ENCODE data around the gene MXRA7.

Gene MXRA7

GRCh38 chr17:76674600-76674999 is 36.2 kb downstream of the MXRA7 start:
- no peak for DNase-seq

- no peak for DNase-seq
These were observed 37.0 kb downstream of the MXRA7 start for GRCh38 chr17:76673729-76674128.

- DNase-seq, result no peak
These were observed 37.9 kb downstream of the MXRA7 start for GRCh38 chr17:76672892-76673291.

- peak in 1 of 2 experiments; percentile 26 for DNase-seq
These were observed 38.4 kb downstream of the MXRA7 start for GRCh38 chr17:76672270-76672851.

- no peak for DNase-seq
These were observed 38.9 kb downstream of the MXRA7 start for GRCh38 chr17:76671912-76672262.

- peak; percentile 99 to 100 for DNase-seq
These were observed 39.4 kb downstream of the MXRA7 start for GRCh38 chr17:76671123-76671911.

GRCh38 chr17:76670718-76671122 is 40.0 kb downstream of the MXRA7 start:
- DNase-seq, result peak in 1 of 2 experiments; percentile 45

GRCh38 chr17:76670020-76670717 is 40.6 kb downstream of the MXRA7 start:
- peak in 1 of 2 experiments; percentile 50 for DNase-seq

- no peak for DNase-seq
These were observed 42.8 kb downstream of the MXRA7 start for GRCh38 chr17:76667786-76668453.

- no peak for DNase-seq
These were observed 43.3 kb downstream of the MXRA7 start for GRCh38 chr17:76667491-76667755.

GRCh38 chr17:76660656-76661042 is 50.1 kb downstream of the MXRA7 start:
- no peak for DNase-seq

GRCh38 chr17:76659928-76660655 is 50.7 kb downstream of the MXRA7 start:
- peak in 1 of 2 experiments; percentile 57 for DNase-seq

- no peak for DNase-seq
These were observed 52.5 kb downstream of the MXRA7 start for GRCh38 chr17:76658242-76658662.

- no peak for DNase-seq
These were observed 53.1 kb downstream of the MXRA7 start for GRCh38 chr17:76657505-76658241.

GRCh38 chr17:76654408-76654807 is 56.4 kb downstream of the MXRA7 start:
- no peak for DNase-seq

GRCh38 chr17:76650504-76650903 is 60.3 kb downstream of the MXRA7 start:
- no peak for DNase-seq

- no peak for DNase-seq
These were observed 64.1 kb downstream of the MXRA7 start for GRCh38 chr17:76646712-76647111.

GRCh38 chr17:76645481-76645880 is 65.3 kb downstream of the MXRA7 start:
- peak; percentile 50 to 82 for DNase-seq

- no peak for DNase-seq
These were observed 65.8 kb downstream of the MXRA7 start for GRCh38 chr17:76644995-76645394.

- no peak for DNase-seq
These were observed 67.1 kb downstream of the MXRA7 start, which contains the start of gene ST6GALNAC1 for GRCh38 chr17:76643553-76644148. ST6GALNAC1 (minus strand) TSS chr17:76643757; CDS start chr17:76643638, 119 bp downstream.

- no peak for DNase-seq
These were observed 67.8 kb downstream of the MXRA7 start for GRCh38 chr17:76642994-76643393.
